CD4-positive, CD25-positive, alpha-beta regulatory T cell (primary cell): ENCODE data around the gene FAM120A. TPM values are rescaled to one million over a fixed set of nuclear protein-coding genes. Genes with fewer than 3 reads are reported as not detected.

ENCODE experiments used
- ATAC-seq, 2 donors: fragments of 150-1000 bp; cut with Tn5 transposase; one replicate each; pipeline ENCODE4 v1.10.0; 2021; ENCODE audit warnings: low read depth in 2 of 2, moderate number of reproducible peaks in 2 of 2, moderate library complexity in 1 of 2
- DNase-seq, 3 donors: peaks; one replicate each; pipeline versions ENCODE4 v3.0.0 to v3.0.0-alpha.2; 2012 to 2022; ENCODE audit warnings: mixed read lengths in 1 of 3
- H3K27ac ChIP-seq: one replicate; pipeline ENCODE4 v1.7.0; 2013; ENCODE audit warnings: mild to moderate bottlenecking, low read length; ENCODE audit not compliant: insufficient read depth, poor library complexity, severe bottlenecking
- H3K27me3 ChIP-seq: one replicate; pipeline ENCODE4 v1.7.0; 2013; ENCODE audit warnings: low read length; ENCODE audit not compliant: control insufficient read depth, insufficient read depth
- H3K36me3 ChIP-seq: one replicate; pipeline ENCODE4 v1.7.0; 2013; ENCODE audit warnings: mild to moderate bottlenecking, low read length, moderate library complexity; ENCODE audit not compliant: control insufficient read depth, insufficient read depth
- H3K4me1 ChIP-seq: 2 replicates; pipeline ENCODE4 v1.7.0; 2013; ENCODE audit warnings: mild to moderate bottlenecking, low read length; ENCODE audit not compliant: insufficient read depth, control insufficient read depth, poor library complexity, severe bottlenecking
- H3K4me3 ChIP-seq: one replicate; pipeline ENCODE4 v1.7.0; 2013; ENCODE audit warnings: low read depth, mild to moderate bottlenecking, low read length, moderate library complexity
- H3K9me3 ChIP-seq, 2 experiments: 1 replicate in 1 of 2; 2 replicates in 1 of 2; pipeline ENCODE4 v1.7.0; 2013; ENCODE audit warnings: low read length in 2 of 2, mild to moderate bottlenecking in 1 of 2, moderate library complexity in 1 of 2; ENCODE audit not compliant: control insufficient read depth in 2 of 2
- H3K27ac Mint-ChIP-seq, 3 donors: one replicate each; pipeline ENCODE4 v1.8.0; 2020 to 2022; ENCODE audit warnings: mild to moderate bottlenecking in 3 of 3, mixed read lengths in 3 of 3, moderate library complexity in 2 of 3
- H3K27me3 Mint-ChIP-seq: one replicate; pipeline ENCODE4 v1.8.0; 2022; ENCODE audit warnings: mild to moderate bottlenecking, mixed read lengths
- H3K36me3 Mint-ChIP-seq: one replicate; pipeline ENCODE4 v1.8.0; 2020; ENCODE audit warnings: mixed read lengths
- H3K4me1 Mint-ChIP-seq, 4 donors: one replicate each; pipeline ENCODE4 v1.8.0; 2020 to 2022; ENCODE audit warnings: mixed read lengths in 4 of 4, mild to moderate bottlenecking in 1 of 4
- H3K4me3 Mint-ChIP-seq, 4 donors: one replicate each; pipeline ENCODE4 v1.8.0; 2020 to 2022; ENCODE audit warnings: mild to moderate bottlenecking in 4 of 4, mixed read lengths in 4 of 4, moderate library complexity in 3 of 4
- H3K9me3 Mint-ChIP-seq, 7 donors: one replicate each; pipeline ENCODE4 v1.8.0; 2020 to 2022; ENCODE audit warnings: mixed read lengths in 7 of 7, mild to moderate bottlenecking in 3 of 7, moderate library complexity in 2 of 7
- polyA plus RNA-seq, 4 donors: library from polyadenylated mRNA; unstranded; fragments of 300-500 nt; fragmentation: Illumina TruSeq; gene quantifications; one replicate each; pipeline ENCODE4 v1.2.3, GENCODE V29; 2021
- total RNA-seq: library from RNA; stranded (reverse); gene quantifications from one replicate; pipeline ENCODE4 v1.2.3, GENCODE V29; 2022

The FAM120A gene, protein sequence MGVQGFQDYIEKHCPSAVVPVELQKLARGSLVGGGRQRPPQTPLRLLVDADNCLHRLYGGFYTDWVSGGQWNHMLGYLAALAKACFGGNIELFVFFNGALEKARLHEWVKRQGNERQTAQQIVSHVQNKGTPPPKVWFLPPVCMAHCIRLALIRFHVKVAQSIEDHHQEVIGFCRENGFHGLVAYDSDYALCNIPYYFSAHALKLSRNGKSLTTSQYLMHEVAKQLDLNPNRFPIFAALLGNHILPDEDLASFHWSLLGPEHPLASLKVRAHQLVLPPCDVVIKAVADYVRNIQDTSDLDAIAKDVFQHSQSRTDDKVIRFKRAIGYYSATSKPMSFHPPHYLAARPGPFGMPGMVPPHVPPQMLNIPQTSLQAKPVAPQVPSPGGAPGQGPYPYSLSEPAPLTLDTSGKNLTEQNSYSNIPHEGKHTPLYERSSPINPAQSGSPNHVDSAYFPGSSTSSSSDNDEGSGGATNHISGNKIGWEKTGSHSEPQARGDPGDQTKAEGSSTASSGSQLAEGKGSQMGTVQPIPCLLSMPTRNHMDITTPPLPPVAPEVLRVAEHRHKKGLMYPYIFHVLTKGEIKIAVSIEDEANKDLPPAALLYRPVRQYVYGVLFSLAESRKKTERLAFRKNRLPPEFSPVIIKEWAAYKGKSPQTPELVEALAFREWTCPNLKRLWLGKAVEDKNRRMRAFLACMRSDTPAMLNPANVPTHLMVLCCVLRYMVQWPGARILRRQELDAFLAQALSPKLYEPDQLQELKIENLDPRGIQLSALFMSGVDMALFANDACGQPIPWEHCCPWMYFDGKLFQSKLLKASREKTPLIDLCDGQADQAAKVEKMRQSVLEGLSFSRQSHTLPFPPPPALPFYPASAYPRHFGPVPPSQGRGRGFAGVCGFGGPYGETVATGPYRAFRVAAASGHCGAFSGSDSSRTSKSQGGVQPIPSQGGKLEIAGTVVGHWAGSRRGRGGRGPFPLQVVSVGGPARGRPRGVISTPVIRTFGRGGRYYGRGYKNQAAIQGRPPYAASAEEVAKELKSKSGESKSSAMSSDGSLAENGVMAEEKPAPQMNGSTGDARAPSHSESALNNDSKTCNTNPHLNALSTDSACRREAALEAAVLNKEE
- total RNA-seq (95.7 TPM), polyA plus RNA-seq (10 to 100 TPM; 11.3 to 14.3 (median 12.1) TPM)

DNA sequence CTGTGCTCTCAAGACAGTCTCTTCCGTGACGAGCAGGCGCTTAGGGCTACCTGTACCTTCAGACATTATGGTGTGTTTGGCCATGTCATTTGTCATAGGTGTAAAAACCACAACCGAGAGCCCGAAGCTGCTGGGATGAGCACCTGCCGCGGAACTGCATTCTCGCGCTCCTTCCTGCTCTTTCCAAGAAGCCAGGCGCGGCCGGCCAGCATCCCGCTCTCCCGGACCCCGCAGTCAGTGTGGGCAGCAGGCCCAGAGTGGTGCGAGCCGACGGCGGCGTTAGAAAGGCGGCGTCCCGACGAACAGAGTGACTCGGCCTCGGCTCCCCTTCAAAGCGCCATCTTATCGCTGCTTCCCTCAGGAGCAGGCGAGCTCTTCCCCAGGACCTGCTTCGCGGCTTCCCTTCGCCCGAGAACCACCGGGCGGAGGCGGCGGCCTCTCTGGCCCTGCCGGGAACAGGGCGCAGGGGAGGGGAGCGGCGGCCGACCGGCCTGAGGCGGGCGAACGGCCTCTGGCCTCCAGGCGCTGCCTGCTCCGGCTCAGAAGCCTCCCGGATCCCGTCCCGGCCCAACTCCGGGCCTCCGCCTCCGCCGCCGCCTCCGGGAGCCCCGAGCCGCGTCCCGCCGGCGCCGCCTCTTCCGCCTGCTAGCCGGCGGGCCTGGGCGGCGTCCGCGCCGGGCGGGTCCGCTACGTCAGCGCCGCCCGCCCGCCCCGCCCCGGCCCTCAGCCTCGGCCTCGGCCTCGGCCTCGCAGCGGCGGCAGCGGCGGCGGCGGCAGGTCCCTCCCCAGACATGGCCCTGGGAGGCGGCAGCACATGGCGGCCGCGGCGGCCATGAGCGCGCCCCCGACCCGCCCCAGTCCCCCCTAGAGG lies at the start of gene FAM120A:
Gene FAM120A, plus strand, starts transcription at position 741 of the 871 bp plus-strand sequence. CDS start 231 bp downstream, outside the sequence.
- Mint-ChIP-seq H3K27me3 (no peaks in the 10 kb centered on the region), H3K4me1 (peaks cover 11 to 61% (median 36%) of the 10 kb centered on the region in 4 donors), H3K4me3 (peak within 1 kb of the TSS; percentile 94 to 98 (median 98)), H3K9me3 (no peaks in the 10 kb centered on the region), H3K36me3 (peaks cover 21% of the 10 kb centered on the region), H3K27ac (peak within 1 kb of the TSS; percentile 92 to 95 (median 95))
- DNase-seq (peak; percentile 72 to 86 (median 77)), ATAC-seq (peak; percentile 71 to 75)
- no peaks in the 10 kb centered on the region for H3K9me3 ChIP-seq
- H3K4me3 ChIP-seq, result peak within 1 kb of the TSS; percentile 95
- H3K27me3 ChIP-seq, result no peaks in the 10 kb centered on the region
- H3K27ac ChIP-seq, result peak within 1 kb of the TSS; percentile 93
- H3K4me1 ChIP-seq, result peaks cover 43% of the 10 kb centered on the region
- H3K36me3 ChIP-seq, result peaks cover 26% of the 10 kb centered on the region

DNA sequence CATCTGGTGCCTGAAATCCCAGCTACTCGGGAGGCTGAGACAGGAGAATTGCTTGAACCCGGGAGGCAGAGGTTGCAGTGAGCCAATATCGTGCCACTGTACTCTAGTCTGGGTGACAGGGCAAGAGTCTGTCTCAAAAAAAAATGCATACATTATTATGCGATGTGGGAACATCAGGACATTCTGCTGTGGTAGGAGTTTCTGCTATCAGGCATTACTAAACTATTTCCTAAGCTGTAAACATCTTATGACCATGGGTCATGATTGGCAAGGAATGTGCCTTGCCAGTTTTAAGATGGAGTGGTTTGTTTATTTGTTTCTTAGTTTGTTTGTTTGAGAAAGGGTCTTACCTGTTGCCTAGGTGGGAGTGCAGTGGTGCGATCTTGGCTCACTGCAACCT lies 45.1 kb upstream of the FAM120A start:
- H3K27ac Mint-ChIP-seq, result no peak overlapping the region
- H3K36me3 Mint-ChIP-seq, result no peaks in the 10 kb centered on the region
- no peak for ATAC-seq
- H3K9me3 Mint-ChIP-seq, result peaks cover 0 to 3% (median 0%) of the 10 kb centered on the region in 7 donors
- peaks cover 2% of the 10 kb centered on the region for H3K27me3 ChIP-seq
- no peaks in the 10 kb centered on the region for H3K36me3 ChIP-seq
- no peak for DNase-seq
- H3K4me1 Mint-ChIP-seq, result peaks cover 0 to 4% (median 0%) of the 10 kb centered on the region in 4 donors
- H3K27ac ChIP-seq, result no peak overlapping the region
- H3K27me3 Mint-ChIP-seq, result peaks cover 12% of the 10 kb centered on the region
- no peak overlapping the region for H3K4me3 Mint-ChIP-seq
- H3K4me1 ChIP-seq, result no peaks in the 10 kb centered on the region
- no peak overlapping the region for H3K4me3 ChIP-seq
- no peaks in the 10 kb centered on the region for H3K9me3 ChIP-seq

DNA sequence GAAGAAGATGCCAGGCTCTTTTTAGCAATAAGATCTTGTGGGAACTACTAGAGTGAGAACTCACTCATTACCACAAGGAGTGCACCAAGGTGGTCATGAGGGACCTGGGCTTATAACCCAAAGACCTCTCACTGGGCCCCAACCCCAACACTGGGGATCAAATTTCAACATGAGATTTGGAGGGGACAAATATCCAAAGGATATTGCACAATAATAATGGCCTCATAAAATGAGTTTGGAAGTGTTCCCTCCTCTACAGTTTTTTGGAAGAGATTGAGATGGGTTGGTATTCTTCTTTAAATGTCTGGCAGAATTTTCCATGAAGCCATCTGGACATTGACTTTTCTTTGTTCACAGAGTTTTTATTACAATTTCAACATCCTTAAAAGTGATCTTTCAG lies 38.0 kb upstream of the FAM120A start:
- Mint-ChIP-seq H3K4me3 (no peak overlapping the region), H3K9me3 (peaks cover 0 to 13% (median 3%) of the 10 kb centered on the region in 7 donors), H3K27me3 (peaks cover 46% of the 10 kb centered on the region), H3K36me3 (no peaks in the 10 kb centered on the region), H3K4me1 (no peaks in the 10 kb centered on the region), H3K27ac (no peak overlapping the region)
- no peak overlapping the region for H3K4me3 ChIP-seq
- ATAC-seq (no peak), DNase-seq (no peak)
- H3K36me3 ChIP-seq, result no peaks in the 10 kb centered on the region
- H3K4me1 ChIP-seq, result no peaks in the 10 kb centered on the region
- H3K27ac ChIP-seq, result no peak overlapping the region
- peaks cover 13% of the 10 kb centered on the region for H3K27me3 ChIP-seq
- peaks cover 7 to 12% of the 10 kb centered on the region in 2 experiments for H3K9me3 ChIP-seq

DNA sequence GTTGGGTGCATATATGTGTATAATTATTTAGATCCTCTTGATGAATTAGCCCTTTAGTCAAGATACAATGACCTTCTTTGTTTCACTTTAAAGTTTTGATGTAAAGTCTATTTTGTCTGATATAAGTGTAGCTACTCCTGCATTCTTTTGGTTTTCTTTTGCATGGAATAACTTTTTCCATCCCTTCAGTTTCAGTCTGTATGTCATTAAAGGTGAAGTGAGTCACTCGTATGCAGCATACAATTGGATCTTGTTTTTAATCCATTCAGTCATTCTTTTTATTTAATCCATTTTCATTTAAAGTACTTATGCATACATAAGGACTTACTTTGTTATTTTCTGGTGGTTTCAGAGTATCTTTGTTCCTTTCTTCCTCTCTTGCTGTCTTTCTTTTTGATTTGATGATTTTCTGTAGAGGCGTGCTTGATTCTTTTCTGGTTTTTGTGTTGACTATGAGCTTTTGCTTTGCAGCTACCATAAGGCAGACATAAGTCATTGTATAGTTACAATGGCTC lies 36.3 kb upstream of the FAM120A start:
- peaks cover 46% of the 10 kb centered on the region for H3K27me3 Mint-ChIP-seq

DNA sequence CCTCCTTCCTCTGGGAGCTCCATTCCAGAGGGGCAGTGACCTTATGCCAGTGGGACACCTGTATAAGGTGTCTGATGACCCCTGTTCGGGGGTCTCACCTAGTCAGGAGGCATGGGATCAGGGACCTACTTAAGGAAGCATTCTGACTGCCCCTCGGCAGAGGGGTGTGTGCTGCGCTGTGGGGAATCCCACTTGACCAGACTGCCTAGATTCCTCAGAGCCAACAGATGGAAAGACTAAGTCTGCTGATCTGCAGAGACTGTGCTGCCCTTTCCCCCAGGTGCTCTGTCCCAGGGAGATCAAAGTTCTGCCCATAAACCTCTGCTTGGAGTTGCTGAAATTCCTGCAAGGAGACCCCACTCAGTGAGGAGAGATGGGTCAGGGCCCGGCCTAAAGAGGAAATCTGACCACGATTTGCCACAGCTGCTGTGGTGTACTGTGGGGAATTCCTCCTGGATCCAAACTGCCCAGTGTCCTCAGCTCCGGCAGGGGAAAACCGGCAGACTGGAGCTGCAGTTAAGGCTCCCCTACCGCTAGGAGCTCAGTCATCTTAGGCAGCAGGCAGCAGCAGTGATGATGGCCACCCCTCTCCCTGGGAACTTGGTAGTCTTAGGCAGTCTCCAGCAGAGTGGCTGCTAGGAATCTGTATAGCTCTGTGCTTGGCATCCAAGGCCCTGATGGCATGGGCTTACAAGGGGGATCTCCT lies 34.8 kb upstream of the FAM120A start:
- ATAC-seq, result no peak
- peaks cover 10% of the 10 kb centered on the region for H3K27me3 ChIP-seq
- H3K9me3 Mint-ChIP-seq, result peaks cover 5 to 18% (median 7%) of the 10 kb centered on the region in 7 donors
- H3K27me3 Mint-ChIP-seq, result peaks cover 41% of the 10 kb centered on the region
- no peaks in the 10 kb centered on the region for H3K4me1 ChIP-seq
- no peaks in the 10 kb centered on the region for H3K4me1 Mint-ChIP-seq
- H3K36me3 ChIP-seq, result no peaks in the 10 kb centered on the region
- no peak for DNase-seq
- no peak overlapping the region for H3K27ac ChIP-seq
- no peak overlapping the region for H3K4me3 ChIP-seq
- no peak overlapping the region for H3K4me3 Mint-ChIP-seq
- no peak overlapping the region for H3K27ac Mint-ChIP-seq
- peaks cover 15 to 29% of the 10 kb centered on the region in 2 experiments for H3K9me3 ChIP-seq
- peaks cover 2% of the 10 kb centered on the region for H3K36me3 Mint-ChIP-seq

More for the DNA sequence above, 36.3 kb upstream of the FAM120A start:
- Histone ChIP-seq H3K4me3 (no peak overlapping the region), H3K4me1 (no peaks in the 10 kb centered on the region), H3K27me3 (peaks cover 13% of the 10 kb centered on the region), H3K27ac (no peak overlapping the region), H3K9me3 (peaks cover 15 to 29% of the 10 kb centered on the region in 2 experiments), H3K36me3 (no peaks in the 10 kb centered on the region)
- Mint-ChIP-seq H3K4me3 (no peak overlapping the region), H3K27ac (no peak overlapping the region), H3K4me1 (no peaks in the 10 kb centered on the region), H3K36me3 (peaks cover 1% of the 10 kb centered on the region), H3K9me3 (peaks cover 4 to 18% (median 7%) of the 10 kb centered on the region in 7 donors)
- DNase-seq (no peak), ATAC-seq (no peak)

DNA sequence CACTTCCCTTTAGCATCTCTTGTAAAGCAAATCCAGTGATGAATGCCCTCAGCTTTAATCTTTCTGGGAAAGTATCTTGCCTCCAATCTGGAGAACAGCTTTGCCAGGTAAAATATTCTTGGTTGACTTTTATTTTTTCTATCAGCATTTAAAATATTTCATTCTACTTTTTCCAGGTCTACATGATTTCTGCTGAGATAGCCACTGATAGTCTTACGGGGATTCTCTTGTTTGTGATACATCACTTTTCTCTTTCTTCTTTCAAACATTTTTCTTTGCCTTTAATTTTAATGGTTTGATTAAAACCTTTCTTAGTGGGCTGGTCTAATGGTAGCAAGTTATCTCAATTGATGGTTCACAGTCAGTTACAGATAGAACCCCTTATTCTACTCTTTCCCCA lies 33.9 kb upstream of the FAM120A start:
- DNase-seq (no peak), ATAC-seq (no peak)
- H3K9me3 ChIP-seq, result peaks cover 15 to 29% of the 10 kb centered on the region in 2 experiments
- Mint-ChIP-seq H3K4me3 (no peak overlapping the region), H3K9me3 (peaks cover 5 to 18% (median 7%) of the 10 kb centered on the region in 7 donors), H3K36me3 (peaks cover 2% of the 10 kb centered on the region), H3K27ac (peak overlapping the region in 1 of 3 donors; percentile 83), H3K27me3 (peaks cover 37% of the 10 kb centered on the region), H3K4me1 (no peaks in the 10 kb centered on the region)
- H3K36me3 ChIP-seq, result no peaks in the 10 kb centered on the region
- no peaks in the 10 kb centered on the region for H3K4me1 ChIP-seq
- H3K27ac ChIP-seq, result no peak overlapping the region
- no peak overlapping the region for H3K4me3 ChIP-seq
- H3K27me3 ChIP-seq, result peaks cover 9% of the 10 kb centered on the region
